Body of pancreas (tissue), 4 donors: ENCODE measurements around the gene FCRL3.

Experiments
- CTCF ChIP-seq, 7 experiments: fragments of 450-650 bp in 4 of 7; fragments of 200-600 bp in 3 of 7; sonication (generic) in 3 of 7; IDR thresholded peaks; one replicate each; pipeline ENCODE4 v1.5.1; 2016 to 2019; ENCODE audit warnings: antibody characterized with exemption in 7 of 7
- POLR2A ChIP-seq, 3 donors: fragments of 450-650 bp; IDR thresholded peaks; one replicate each; pipeline ENCODE4 v1.6.1; 2016; ENCODE audit warnings: antibody characterized with exemption in 3 of 3, mild to moderate bottlenecking in 2 of 3

DNA sequence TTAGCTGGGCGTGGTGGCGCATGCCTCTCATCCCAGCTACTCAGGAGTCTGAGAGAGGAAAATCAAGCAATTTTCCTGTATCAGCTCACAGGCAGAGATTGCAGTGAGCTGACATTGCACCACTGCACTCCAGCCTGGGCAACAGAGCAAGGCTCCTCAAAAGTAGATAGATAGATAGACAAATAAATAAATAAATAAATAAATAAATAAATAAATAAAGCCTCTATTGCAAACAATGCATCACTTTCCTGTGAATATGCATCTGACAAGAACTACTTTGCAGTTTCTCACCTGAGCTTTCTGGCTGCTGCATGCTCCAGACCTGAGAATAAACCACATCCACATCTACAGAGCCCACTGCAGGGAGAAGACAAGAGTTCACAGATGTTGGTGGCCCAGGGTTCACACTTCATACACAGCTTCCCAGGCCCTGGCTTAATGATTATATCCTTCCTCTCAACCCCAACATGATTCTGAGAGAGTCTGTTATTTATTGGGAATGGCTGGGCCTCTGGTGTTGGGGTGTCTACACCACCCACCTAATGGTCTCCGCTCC is 47.8 kb upstream of the FCRL3 start:
- TF ChIP-seq CTCF (IDR thresholded peaks at IDR 0.05) = no peak
- TF ChIP-seq POLR2A (IDR thresholded peaks at IDR 0.05) = no peak
